Activated T-helper 2 cell treated with anti-CD3 and anti-CD28 coated beads, Interferon-gamma antibody, Interleukin-2, Interleukin-4, amounts not matched to agents 10 μg/mL and 5 μg/mL and 100 μg/mL, durations not matched to agents 14 hours and 24 hours and 36 hours (primary cell): ENCODE results near the gene HSPB7. TPM values are rescaled to one million over a fixed set of nuclear protein-coding genes. Genes with fewer than 3 reads are reported as not detected.
A peak's percentile ranks its signal among the peaks of the same experiment; 100 is the strongest.
"Not testable (repeated sequence)": the region's sequence is repeated elsewhere in the genome, so short reads cannot be mapped to it uniquely, and the experiment has no call there.

ENCODE experiments used
- DNase-seq: peaks from one replicate; pipeline ENCODE4 v3.0.0; 2021; ENCODE audit warnings: low spot score
- H3K27ac Mint-ChIP-seq: one replicate; pipeline ENCODE4 v1.8.0; 2021; ENCODE audit warnings: mixed read lengths
- H3K27me3 Mint-ChIP-seq: one replicate; pipeline ENCODE4 v1.8.0; 2021; ENCODE audit warnings: low read depth, mixed read lengths
- H3K36me3 Mint-ChIP-seq: one replicate; pipeline ENCODE4 v1.8.0; 2021; ENCODE audit warnings: low read depth, mixed read lengths
- H3K4me1 Mint-ChIP-seq: one replicate; pipeline ENCODE4 v1.8.0; 2021; ENCODE audit warnings: low read depth, mixed read lengths
- H3K4me3 Mint-ChIP-seq: one replicate; pipeline ENCODE4 v1.8.0; 2021; ENCODE audit warnings: low read depth, mild to moderate bottlenecking, moderate library complexity, mixed read lengths
- H3K9me3 Mint-ChIP-seq: one replicate; pipeline ENCODE4 v1.8.0; 2021; ENCODE audit warnings: mixed read lengths
- intact Hi-C: fragments of 100-400 bp; cut with micrococcal nuclease; formaldehyde crosslinking; loops from one replicate; pipeline ENCODE4 v1.15.1; 2023
- total RNA-seq: library from RNA; stranded (reverse); gene quantifications from 2 replicates; pipeline ENCODE4 v1.2.3, GENCODE V29; 2022

Gene HSPB7
- total RNA-seq, 1 donor from 2014 or later: not detected

GRCh38 chr1:16006552-16007485 lies 11.0 kb downstream of the HSPB7 start:
- Mint-ChIP-seq H3K27me3 (no peaks in the 10 kb centered on the region), H3K27ac (peak overlapping the region; percentile 22), H3K4me3 (no peak overlapping the region), H3K4me1 (peaks cover 9% of the 10 kb centered on the region), H3K36me3 (no peaks in the 10 kb centered on the region), H3K9me3 (no peaks in the 10 kb centered on the region)
- DNase-seq: no peak
- intact Hi-C loops: loop anchor here (5.0 kb wide), 1 partner anchor 215 kb away; no protein-coding TSS in a partner anchor

- Mint-ChIP-seq H3K36me3 (no peaks in the 10 kb centered on the region), H3K27me3 (no peaks in the 10 kb centered on the region), H3K4me1 (peaks cover 9% of the 10 kb centered on the region), H3K27ac (no peak overlapping the region), H3K9me3 (no peaks in the 10 kb centered on the region), H3K4me3 (no peak overlapping the region)
- DNase-seq: no peak
- intact Hi-C loops: loop anchor here (5.0 kb wide), 1 partner anchor 214 kb away; no protein-coding TSS in a partner anchor
These were observed 11.8 kb downstream of the HSPB7 start for GRCh38 chr1:16006010-16006409.

- Mint-ChIP-seq H3K27ac (no peak overlapping the region), H3K4me3 (no peak overlapping the region), H3K36me3 (no peaks in the 10 kb centered on the region), H3K9me3 (no peaks in the 10 kb centered on the region), H3K27me3 (no peaks in the 10 kb centered on the region), H3K4me1 (peaks cover 9% of the 10 kb centered on the region)
- intact Hi-C loops: loop anchor here (5.0 kb wide), 1 partner anchor 213 kb away; no protein-coding TSS in a partner anchor
- DNase-seq: no peak
These were observed 12.2 kb downstream of the HSPB7 start for GRCh38 chr1:16005597-16005996.

- H3K4me1 Mint-ChIP-seq, H3K9me3 Mint-ChIP-seq, H3K27ac Mint-ChIP-seq, DNase-seq, H3K4me3 Mint-ChIP-seq, intact Hi-C loops, H3K27me3 Mint-ChIP-seq, H3K36me3 Mint-ChIP-seq: not testable (repeated sequence)
These were observed 16.6 kb downstream of the HSPB7 start for GRCh38 chr1:16001274-16001673.

- intact Hi-C loops: no loop called here
- H3K27me3 Mint-ChIP-seq: peaks cover 8% of the 10 kb centered on the region
- no peaks in the 10 kb centered on the region for H3K36me3 Mint-ChIP-seq
- H3K9me3 Mint-ChIP-seq: no peaks in the 10 kb centered on the region
- no peak for DNase-seq
- H3K4me1 Mint-ChIP-seq: no peaks in the 10 kb centered on the region
- H3K27ac Mint-ChIP-seq: no peak overlapping the region
- H3K4me3 Mint-ChIP-seq: no peak overlapping the region
These were observed 18.9 kb downstream of the HSPB7 start for GRCh38 chr1:15998929-15999328.

- H3K36me3 Mint-ChIP-seq: no peaks in the 10 kb centered on the region
- DNase-seq: no peak
- H3K27ac Mint-ChIP-seq: no peak overlapping the region
- no peak overlapping the region for H3K4me3 Mint-ChIP-seq
- H3K4me1 Mint-ChIP-seq: no peaks in the 10 kb centered on the region
- intact Hi-C loops: no loop called here
- H3K27me3 Mint-ChIP-seq: peaks cover 8% of the 10 kb centered on the region
- H3K9me3 Mint-ChIP-seq: no peaks in the 10 kb centered on the region
These were observed 20.1 kb downstream of the HSPB7 start for GRCh38 chr1:15997637-15998280.

- intact Hi-C loops: no loop called here
- Mint-ChIP-seq H3K4me1 (no peaks in the 10 kb centered on the region), H3K27me3 (peaks cover 8% of the 10 kb centered on the region), H3K4me3 (no peak overlapping the region), H3K36me3 (no peaks in the 10 kb centered on the region), H3K9me3 (no peaks in the 10 kb centered on the region), H3K27ac (no peak overlapping the region)
- DNase-seq: no peak
These were observed 20.7 kb downstream of the HSPB7 start for GRCh38 chr1:15997076-15997585.

GRCh38 chr1:15994590-15995351 lies 23.1 kb downstream of the HSPB7 start:
- Mint-ChIP-seq H3K27ac (no peak overlapping the region), H3K27me3 (peaks cover 8% of the 10 kb centered on the region), H3K4me3 (no peak overlapping the region), H3K4me1 (no peaks in the 10 kb centered on the region), H3K9me3 (no peaks in the 10 kb centered on the region), H3K36me3 (no peaks in the 10 kb centered on the region)
- intact Hi-C loops: loop anchor here (1.0 kb wide), 1 partner anchor 179 kb away; no protein-coding TSS in a partner anchor
- peak; percentile 20 for DNase-seq

- intact Hi-C loops: loop anchor here (1.0 kb wide), 1 partner anchor 179 kb away; no protein-coding TSS in a partner anchor
- Mint-ChIP-seq H3K4me1 (no peaks in the 10 kb centered on the region), H3K9me3 (no peaks in the 10 kb centered on the region), H3K27ac (no peak overlapping the region), H3K4me3 (no peak overlapping the region), H3K36me3 (no peaks in the 10 kb centered on the region), H3K27me3 (peaks cover 6% of the 10 kb centered on the region)
- DNase-seq: no peak
These were observed 23.8 kb downstream of the HSPB7 start for GRCh38 chr1:15994081-15994480.

- intact Hi-C loops: loop anchor here (1.0 kb wide), 1 partner anchor 178 kb away; no protein-coding TSS in a partner anchor
- no peaks in the 10 kb centered on the region for H3K36me3 Mint-ChIP-seq
- H3K27ac Mint-ChIP-seq: no peak overlapping the region
- no peak overlapping the region for H3K4me3 Mint-ChIP-seq
- H3K27me3 Mint-ChIP-seq: peaks cover 4% of the 10 kb centered on the region
- DNase-seq: no peak
- no peaks in the 10 kb centered on the region for H3K9me3 Mint-ChIP-seq
- no peaks in the 10 kb centered on the region for H3K4me1 Mint-ChIP-seq
These were observed 24.2 kb downstream of the HSPB7 start for GRCh38 chr1:15993666-15994065.

- DNase-seq: no peak
- Mint-ChIP-seq H3K9me3 (no peaks in the 10 kb centered on the region), H3K27ac (no peak overlapping the region), H3K4me1 (no peaks in the 10 kb centered on the region), H3K27me3 (no peaks in the 10 kb centered on the region), H3K4me3 (no peak overlapping the region), H3K36me3 (no peaks in the 10 kb centered on the region)
- intact Hi-C loops: no loop called here
These were observed 25.0 kb downstream of the HSPB7 start for GRCh38 chr1:15992582-15993500.
